HepG2 (cell line): ENCODE results near the gene RECK. TPM values are rescaled to one million over a fixed set of nuclear protein-coding genes. Genes with fewer than 3 reads are reported as not detected.

Experiments
- ARID3A ChIP-seq: IDR thresholded peaks from 2 replicates; pipeline ENCODE4 v1.6.1; 2012; ENCODE audit warnings: low read depth, low read length, improper control_type of control experiment
- CHD2 ChIP-seq: IDR thresholded peaks from 2 replicates; pipeline ENCODE4 v1.6.1; 2011; ENCODE audit warnings: low read depth, low read length, improper control_type of control experiment
- MYNN ChIP-seq: sonication (generic); formaldehyde crosslinking; IDR thresholded peaks from 2 replicates; pipeline ENCODE4 v1.4.0; 2020; ENCODE audit warnings: mild to moderate bottlenecking, low read depth, missing genetic modification reagents
- ZEB1 ChIP-seq: IDR thresholded peaks from 2 replicates; pipeline ENCODE4 v1.6.1; 2012; ENCODE audit warnings: mild to moderate bottlenecking, low read depth, inconsistent platforms; ENCODE audit not compliant: insufficient replicate concordance
- ZNF24 ChIP-seq: fragments of 450-650 bp; IDR thresholded peaks from 2 replicates; pipeline ENCODE4 v1.6.1; 2017; ENCODE audit warnings: antibody characterized with exemption, mild to moderate bottlenecking
- ZNF430 ChIP-seq: sonication (generic); formaldehyde crosslinking; IDR thresholded peaks from 2 replicates; pipeline ENCODE4 v1.9.0; 2021; ENCODE audit warnings: mild to moderate bottlenecking, missing genetic modification reagents
- ZNF614 ChIP-seq: IDR thresholded peaks from 2 replicates; pipeline ENCODE4 v1.6.1; 2018; ENCODE audit warnings: missing biosample characterization, missing genetic modification reagents, inconsistent platforms, borderline replicate concordance
- ZNF652 ChIP-seq: IDR thresholded peaks from 2 replicates; pipeline ENCODE4 v1.6.1; 2016; ENCODE audit warnings: low read depth, borderline replicate concordance
- ZNF724P ChIP-seq: sonication (generic); formaldehyde crosslinking; IDR thresholded peaks from 2 replicates; pipeline ENCODE4 v1.8.0; 2022; ENCODE audit warnings: missing genetic modification reagents, borderline replicate concordance
- ZNF784 ChIP-seq: sonication (generic); formaldehyde crosslinking; IDR thresholded peaks from 2 replicates; pipeline ENCODE4 v1.5.1; 2020; ENCODE audit warnings: missing genetic modification reagents, mild to moderate bottlenecking, borderline replicate concordance
- polyA plus RNA-seq, 8 experiments: library from polyadenylated mRNA; depleted of rRNA in 3 of 8; stranded (reverse) in 7 of 8; unstranded in 1 of 8; fragments of >200 nt; fragmentation: Illumina TruSeq in 4 of 8; extraction: Trizol in 4 of 8; gene quantifications; 2 replicates each; pipeline versions ENCODE4 v1.2.1 to v1.2.3, GENCODE V29; 2011 to 2016; ENCODE audit warnings: low read depth in 4 of 8, missing spikeins in 1 of 8, mixed read lengths in 1 of 8; ENCODE audit not compliant: insufficient read depth in 1 of 8
- total RNA-seq, 5 experiments: library from RNA; depleted of rRNA; stranded (reverse); fragments of >200 nt; fragmentation: Illumina TruSeq; extraction: Trizol; gene quantifications; 2 replicates each; pipeline ENCODE4 v1.2.3, GENCODE V29; 2016; ENCODE audit warnings: low read depth in 1 of 5
- TF ChIP-seq, protein P1 (sequence below): sonication (generic); formaldehyde crosslinking; IDR thresholded peaks from 2 replicates; pipeline ENCODE4 v1.5.0; 2020; ENCODE audit warnings: mild to moderate bottlenecking, missing genetic modification reagents
- TF ChIP-seq, protein P2 (sequence below): sonication (generic); formaldehyde crosslinking; IDR thresholded peaks from 2 replicates; pipeline ENCODE4 v1.4.0; 2020; ENCODE audit warnings: missing genetic modification reagents, low read depth, mild to moderate bottlenecking, borderline replicate concordance
- TF ChIP-seq, protein P3 (sequence below): sonication (generic); formaldehyde crosslinking; IDR thresholded peaks from 2 replicates; pipeline ENCODE4 v1.4.0; 2020; ENCODE audit warnings: mild to moderate bottlenecking, missing genetic modification reagents

The RECK gene
- total and polyA plus RNA-seq, 2 of the 13 experiments (the other 11 are each of a cell fraction or from before 2014, with no cell fraction given) = 3.1 to 4.8 TPM

GRCh38 chr9:36036780-36037548, at the start of gene RECK (continued):
- TF ChIP-seq, protein P1, sequence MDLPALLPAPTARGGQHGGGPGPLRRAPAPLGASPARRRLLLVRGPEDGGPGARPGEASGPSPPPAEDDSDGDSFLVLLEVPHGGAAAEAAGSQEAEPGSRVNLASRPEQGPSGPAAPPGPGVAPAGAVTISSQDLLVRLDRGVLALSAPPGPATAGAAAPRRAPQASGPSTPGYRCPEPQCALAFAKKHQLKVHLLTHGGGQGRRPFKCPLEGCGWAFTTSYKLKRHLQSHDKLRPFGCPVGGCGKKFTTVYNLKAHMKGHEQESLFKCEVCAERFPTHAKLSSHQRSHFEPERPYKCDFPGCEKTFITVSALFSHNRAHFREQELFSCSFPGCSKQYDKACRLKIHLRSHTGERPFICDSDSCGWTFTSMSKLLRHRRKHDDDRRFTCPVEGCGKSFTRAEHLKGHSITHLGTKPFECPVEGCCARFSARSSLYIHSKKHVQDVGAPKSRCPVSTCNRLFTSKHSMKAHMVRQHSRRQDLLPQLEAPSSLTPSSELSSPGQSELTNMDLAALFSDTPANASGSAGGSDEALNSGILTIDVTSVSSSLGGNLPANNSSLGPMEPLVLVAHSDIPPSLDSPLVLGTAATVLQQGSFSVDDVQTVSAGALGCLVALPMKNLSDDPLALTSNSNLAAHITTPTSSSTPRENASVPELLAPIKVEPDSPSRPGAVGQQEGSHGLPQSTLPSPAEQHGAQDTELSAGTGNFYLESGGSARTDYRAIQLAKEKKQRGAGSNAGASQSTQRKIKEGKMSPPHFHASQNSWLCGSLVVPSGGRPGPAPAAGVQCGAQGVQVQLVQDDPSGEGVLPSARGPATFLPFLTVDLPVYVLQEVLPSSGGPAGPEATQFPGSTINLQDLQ (CRISPR knock-in tag) = 0 out of 2 replicates have a peak, but pooled peaks have one; percentile 57
- no peak for TF ChIP-seq ZNF614 (CRISPR knock-in tag)
- no peak for TF ChIP-seq MYNN (CRISPR knock-in tag)
- TF ChIP-seq, protein P2, sequence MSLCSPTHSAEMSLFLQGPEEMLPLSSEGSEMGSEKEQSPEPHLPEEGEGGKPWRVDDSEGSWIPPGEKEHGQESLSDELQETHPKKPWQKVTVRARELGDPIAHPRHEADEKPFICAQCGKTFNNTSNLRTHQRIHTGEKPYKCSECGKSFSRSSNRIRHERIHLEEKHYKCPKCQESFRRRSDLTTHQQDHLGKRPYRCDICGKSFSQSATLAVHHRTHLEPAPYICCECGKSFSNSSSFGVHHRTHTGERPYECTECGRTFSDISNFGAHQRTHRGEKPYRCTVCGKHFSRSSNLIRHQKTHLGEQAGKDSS (CRISPR knock-in tag) = 0 out of 2 replicates have a peak, but pooled peaks have one; percentile 49
- no peak for TF ChIP-seq ZNF24
- TF ChIP-seq ARID3A = no peak
- TF ChIP-seq ZNF724P (CRISPR knock-in tag) = 0 out of 2 replicates have a peak, but pooled peaks have one; percentile 12
- TF ChIP-seq, protein P3, sequence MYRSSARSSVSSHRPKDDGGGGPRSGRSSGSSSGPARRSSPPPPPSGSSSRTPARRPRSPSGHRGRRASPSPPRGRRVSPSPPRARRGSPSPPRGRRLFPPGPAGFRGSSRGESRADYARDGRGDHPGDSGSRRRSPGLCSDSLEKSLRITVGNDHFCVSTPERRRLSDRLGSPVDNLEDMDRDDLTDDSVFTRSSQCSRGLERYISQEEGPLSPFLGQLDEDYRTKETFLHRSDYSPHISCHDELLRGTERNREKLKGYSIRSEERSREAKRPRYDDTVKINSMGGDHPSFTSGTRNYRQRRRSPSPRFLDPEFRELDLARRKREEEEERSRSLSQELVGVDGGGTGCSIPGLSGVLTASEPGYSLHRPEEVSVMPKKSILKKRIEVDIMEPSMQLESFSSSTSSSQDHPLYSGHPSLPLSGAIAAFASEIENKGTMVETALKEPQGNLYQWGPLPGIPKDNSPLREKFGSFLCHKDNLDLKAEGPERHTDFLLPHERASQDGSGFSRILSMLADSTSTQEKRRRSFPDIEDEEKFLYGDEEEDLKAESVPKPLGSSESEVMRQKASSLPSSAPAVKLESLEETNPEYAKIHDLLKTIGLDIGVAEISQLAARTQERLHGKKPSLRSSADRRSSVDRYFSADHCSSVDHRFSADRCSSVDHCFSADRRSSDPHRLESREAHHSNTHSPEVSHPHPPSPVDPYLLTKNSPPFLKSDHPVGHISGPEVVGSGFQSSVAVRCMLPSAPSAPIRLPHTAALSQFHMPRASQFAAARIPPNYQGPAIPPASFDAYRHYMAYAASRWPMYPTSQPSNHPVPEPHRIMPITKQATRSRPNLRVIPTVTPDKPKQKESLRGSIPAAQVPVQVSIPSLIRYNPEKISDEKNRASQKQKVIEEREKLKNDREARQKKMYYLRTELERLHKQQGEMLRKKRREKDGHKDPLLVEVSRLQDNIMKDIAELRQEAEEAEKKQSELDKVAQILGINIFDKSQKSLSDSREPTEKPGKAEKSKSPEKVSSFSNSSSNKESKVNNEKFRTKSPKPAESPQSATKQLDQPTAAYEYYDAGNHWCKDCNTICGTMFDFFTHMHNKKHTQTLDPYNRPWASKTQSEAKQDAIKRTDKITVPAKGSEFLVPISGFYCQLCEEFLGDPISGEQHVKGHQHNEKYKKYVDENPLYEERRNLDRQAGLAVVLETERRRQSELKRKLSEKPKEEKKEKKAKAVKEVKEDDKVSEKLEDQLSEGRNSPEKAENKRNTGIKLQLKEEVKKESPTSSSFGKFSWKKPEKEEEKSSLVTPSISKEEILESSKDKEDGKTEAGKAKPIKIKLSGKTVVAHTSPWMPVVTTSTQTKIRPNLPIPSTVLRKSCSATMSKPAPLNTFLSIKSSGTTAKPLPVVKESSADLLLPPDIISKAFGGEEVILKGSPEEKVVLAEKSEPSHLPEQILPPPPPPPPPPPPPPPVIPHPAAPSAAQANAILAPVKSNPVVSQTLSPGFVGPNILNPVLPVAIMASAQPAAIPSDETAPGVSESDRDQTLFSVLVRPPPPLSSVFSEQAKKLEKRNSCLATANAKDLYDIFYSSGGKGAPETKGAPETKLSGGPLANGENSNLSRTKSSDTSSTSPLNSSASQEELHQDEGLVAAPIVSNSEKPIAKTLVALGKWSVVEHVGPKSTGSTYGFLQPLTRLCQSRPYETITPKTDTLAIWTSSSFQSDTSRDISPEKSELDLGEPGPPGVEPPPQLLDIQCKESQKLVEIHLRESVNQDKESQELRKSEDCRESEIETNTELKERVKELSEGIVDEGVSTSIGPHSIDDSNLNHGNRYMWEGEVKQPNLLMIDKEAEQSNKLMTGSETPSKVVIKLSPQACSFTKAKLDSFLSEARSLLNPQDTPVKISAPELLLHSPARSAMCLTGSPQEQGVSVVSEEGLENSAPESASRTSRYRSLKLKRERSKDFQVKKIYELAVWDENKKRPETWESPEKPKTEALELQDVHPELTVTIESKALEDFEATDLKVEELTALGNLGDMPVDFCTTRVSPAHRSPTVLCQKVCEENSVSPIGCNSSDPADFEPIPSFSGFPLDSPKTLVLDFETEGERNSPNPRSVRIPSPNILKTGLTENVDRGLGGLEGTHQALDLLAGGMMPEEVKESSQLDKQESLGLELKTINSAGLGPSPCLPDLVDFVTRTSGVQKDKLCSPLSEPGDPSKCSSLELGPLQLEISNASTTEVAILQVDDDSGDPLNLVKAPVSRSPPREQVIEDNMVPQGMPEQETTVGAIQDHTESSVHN (CRISPR knock-in tag) = no peak
- TF ChIP-seq ZNF784 (CRISPR knock-in tag) = peak; percentile 56; the same call in 1 of the 2 replicates
- no peak for TF ChIP-seq ZEB1
- TF ChIP-seq CHD2 = peak; percentile 71; the same call in 1 of the 2 replicates
- 0 out of 2 replicates have a peak, but pooled peaks have one; percentile 25 for TF ChIP-seq ZNF430
- no peak for TF ChIP-seq ZNF652
